Osteoblast (primary cell): Measurements from ENCODE around the gene RAI1. TPM values are rescaled to one million over a fixed set of nuclear protein-coding genes. Genes with fewer than 3 reads are reported as not detected.

Experiments
- DNase-seq: peaks from one replicate; pipeline ENCODE4 v3.0.0; 2011; ENCODE audit warnings: low spot score, mixed read lengths; ENCODE audit not compliant: insufficient read length; ENCODE audit errors: missing footprints
- H2AFZ ChIP-seq: 2 replicates; pipeline ENCODE4 v1.6.0; 2011; ENCODE audit warnings: mild to moderate bottlenecking, low read length
- H3K27ac ChIP-seq: 2 replicates; pipeline ENCODE4 v1.5.1; 2011; ENCODE audit warnings: mild to moderate bottlenecking, low read depth, low read length, moderate library complexity
- H3K27me3 ChIP-seq: 2 replicates; pipeline ENCODE4 v1.6.0; 2012; ENCODE audit warnings: mild to moderate bottlenecking, control low read depth, inconsistent platforms, low read length, moderate library complexity; ENCODE audit not compliant: insufficient read depth
- H3K36me3 ChIP-seq: 2 replicates; pipeline ENCODE4 v1.5.1; 2011; ENCODE audit warnings: mild to moderate bottlenecking, low read length, control low read depth, moderate library complexity; ENCODE audit not compliant: insufficient read depth
- H3K4me1 ChIP-seq: 2 replicates; pipeline ENCODE4 v1.5.1; 2011; ENCODE audit warnings: mild to moderate bottlenecking, low read length, control low read depth, moderate library complexity; ENCODE audit not compliant: insufficient read depth
- H3K4me2 ChIP-seq: 2 replicates; pipeline ENCODE4 v1.6.0; 2011; ENCODE audit warnings: mild to moderate bottlenecking, low read length; ENCODE audit not compliant: insufficient read depth
- H3K4me3 ChIP-seq: fragments of 200-600 bp; sonication (generic); 3 replicates; pipeline ENCODE4 v1.5.1; 2012; ENCODE audit warnings: mild to moderate bottlenecking, low read length, inconsistent platforms; ENCODE audit not compliant: insufficient read depth
- H3K79me2 ChIP-seq: 2 replicates; pipeline ENCODE4 v1.6.0; 2012; ENCODE audit warnings: mild to moderate bottlenecking, low read length, control low read depth, inconsistent platforms; ENCODE audit not compliant: insufficient read depth
- H3K9me3 ChIP-seq: 2 replicates; pipeline ENCODE4 v1.5.1; 2011; ENCODE audit warnings: low read depth, low read length, control low read depth
- H4K20me1 ChIP-seq: 2 replicates; pipeline ENCODE4 v1.6.0; 2012; ENCODE audit warnings: mild to moderate bottlenecking, low read length, control low read depth; ENCODE audit not compliant: insufficient read depth
- CTCF ChIP-seq: IDR thresholded peaks from 2 replicates; pipeline ENCODE4 v1.5.1; 2011; ENCODE audit warnings: mild to moderate bottlenecking, low read depth, low read length, moderate library complexity; ENCODE audit errors: extremely low read depth
- total RNA-seq: library from RNA; depleted of rRNA; stranded (reverse); fragments of >200 nt; gene quantifications from 2 replicates; pipeline ENCODE4 v1.2.3, GENCODE V29; 2012

RAI1 gene
- total RNA-seq, 1 donor = 15.6 TPM

- H3K9me3 ChIP-seq = peaks cover 7% of the 10 kb centered on the region
- H3K4me1 ChIP-seq = no peaks in the 10 kb centered on the region
- H2AFZ ChIP-seq = no peak overlapping the region
- no peaks in the 10 kb centered on the region for H3K27me3 ChIP-seq
- H3K79me2 ChIP-seq = no peaks in the 10 kb centered on the region
- H3K36me3 ChIP-seq = no peaks in the 10 kb centered on the region
- H3K27ac ChIP-seq = no peak overlapping the region
- no peak for TF ChIP-seq CTCF
- DNase-seq = no peak
- H3K4me3 ChIP-seq = no peak overlapping the region
- no peaks in the 10 kb centered on the region for H4K20me1 ChIP-seq
- H3K4me2 ChIP-seq = no peak overlapping the region
Observed at GRCh38 chr17:17653343-17653742, 27.9 kb upstream of the RAI1 start.

- TF ChIP-seq CTCF = no peak
- Histone ChIP-seq H3K79me2 (no peaks in the 10 kb centered on the region), H3K27ac (no peak overlapping the region), H3K36me3 (no peaks in the 10 kb centered on the region), H3K27me3 (peaks cover 6% of the 10 kb centered on the region), H2AFZ (no peak overlapping the region), H3K4me1 (peaks cover 6% of the 10 kb centered on the region), H3K4me3 (no peak overlapping the region), H4K20me1 (no peaks in the 10 kb centered on the region), H3K4me2 (no peak overlapping the region), H3K9me3 (peaks cover 15% of the 10 kb centered on the region)
- DNase-seq = no peak
Observed at GRCh38 chr17:17659340-17659739, 21.9 kb upstream of the RAI1 start.

- Histone ChIP-seq H3K9me3 (peaks cover 15% of the 10 kb centered on the region), H3K4me2 (no peak overlapping the region), H3K79me2 (no peaks in the 10 kb centered on the region)
Observed at GRCh38 chr17:17661134-17661533, 20.1 kb upstream of the RAI1 start.

GRCh38 chr17:17661834-17662385 is 19.3 kb upstream of the RAI1 start:
- Histone ChIP-seq H3K4me1 (peaks cover 6% of the 10 kb centered on the region), H3K27me3 (peaks cover 6% of the 10 kb centered on the region), H2AFZ (no peak overlapping the region), H3K9me3 (peaks cover 15% of the 10 kb centered on the region), H3K79me2 (no peaks in the 10 kb centered on the region), H3K36me3 (no peaks in the 10 kb centered on the region), H4K20me1 (no peaks in the 10 kb centered on the region), H3K4me3 (no peak overlapping the region), H3K4me2 (no peak overlapping the region), H3K27ac (no peak overlapping the region)
- DNase-seq = no peak
- TF ChIP-seq CTCF = no peak

More at GRCh38 chr17:17661134-17661533, 20.1 kb upstream of the RAI1 start:
- H3K27me3 ChIP-seq = peaks cover 6% of the 10 kb centered on the region
- no peak for DNase-seq
- H3K4me1 ChIP-seq = peaks cover 6% of the 10 kb centered on the region
- no peak overlapping the region for H2AFZ ChIP-seq
- no peak for TF ChIP-seq CTCF
- no peak overlapping the region for H3K4me3 ChIP-seq
- no peaks in the 10 kb centered on the region for H3K36me3 ChIP-seq
- no peak overlapping the region for H3K27ac ChIP-seq
- H4K20me1 ChIP-seq = no peaks in the 10 kb centered on the region
